Measurements from ENCODE around the gene DMD.
A peak's percentile ranks its signal among the peaks of the same experiment; 100 is the strongest.

The DMD gene

GRCh38 chrX:31287861-31288260 is 1923.5 kb downstream of the DMD start:
- TF ChIP-seq CTCF (IDR thresholded peaks at IDR 0.05; ENCODE audit: insufficient read depth, low read depth, low read length, missing control alignments): no peak
- no peak for DNase-seq (ENCODE audit: low read depth)
- no peak overlapping the region for H3K4me3 ChIP-seq (ENCODE audit: low read depth, low read length)

- TF ChIP-seq CTCF (IDR thresholded peaks at IDR 0.05; ENCODE audit: insufficient read depth, low read depth, low read length, missing control alignments): no peak
- no peak for DNase-seq (ENCODE audit: low read depth)
- no peak overlapping the region for H3K4me3 ChIP-seq (ENCODE audit: low read depth, low read length)
Observed at GRCh38 chrX:31280580-31280979, 1930.8 kb downstream of the DMD start.

GRCh38 chrX:31279359-31279758 is 1932.0 kb downstream of the DMD start:
- peak; percentile 2 for DNase-seq (ENCODE audit: low read depth)
- TF ChIP-seq CTCF (IDR thresholded peaks at IDR 0.05; ENCODE audit: insufficient read depth, low read depth, low read length, missing control alignments): no peak
- no peak overlapping the region for H3K4me3 ChIP-seq (ENCODE audit: low read depth, low read length)

GRCh38 chrX:31272472-31272775 is 1938.9 kb downstream of the DMD start:
- H3K4me3 ChIP-seq (ENCODE audit: low read depth, low read length): no peak overlapping the region
- TF ChIP-seq CTCF (IDR thresholded peaks at IDR 0.05; ENCODE audit: insufficient read depth, low read depth, low read length, missing control alignments): no peak
- DNase-seq (ENCODE audit: low read depth): no peak

GRCh38 chrX:31271615-31272471 is 1939.5 kb downstream of the DMD start:
- TF ChIP-seq CTCF (IDR thresholded peaks at IDR 0.05; ENCODE audit: insufficient read depth, low read depth, low read length, missing control alignments): no peak
- no peak overlapping the region for H3K4me3 ChIP-seq (ENCODE audit: low read depth, low read length)
- no peak for DNase-seq (ENCODE audit: low read depth)

GRCh38 chrX:31269914-31270313 is 1941.4 kb downstream of the DMD start:
- H3K4me3 ChIP-seq (ENCODE audit: low read depth, low read length): no peak overlapping the region
- no peak for TF ChIP-seq CTCF (IDR thresholded peaks at IDR 0.05; ENCODE audit: insufficient read depth, low read depth, low read length, missing control alignments)
- no peak for DNase-seq (ENCODE audit: low read depth)

- TF ChIP-seq CTCF (IDR thresholded peaks at IDR 0.05; ENCODE audit: insufficient read depth, low read depth, low read length, missing control alignments): no peak
- no peak overlapping the region for H3K4me3 ChIP-seq (ENCODE audit: low read depth, low read length)
- no peak for DNase-seq (ENCODE audit: low read depth)
Observed at GRCh38 chrX:31268359-31268758, 1943.0 kb downstream of the DMD start.
